SU-DHL-6 (cell line): ENCODE data around the gene CARD14.

Experiments used
- EZH2phosphoT487 ChIP-seq: fragments of 200-600 bp; sonication (generic), shearing (Covaris generic); conservative IDR thresholded peaks from 2 replicates; pipeline ENCODE4 v1.6.1; 2018; ENCODE audit warnings: mild to moderate bottlenecking, antibody characterized with exemption, low read length, moderate library complexity, mixed read lengths
- TF ChIP-seq, protein P1 (sequence below): fragments of 200-600 bp; sonication (generic); IDR thresholded peaks from one replicate; pipeline ENCODE4 v1.5.1; 2017; ENCODE audit warnings: antibody characterized with exemption, mild to moderate bottlenecking, low read length, moderate library complexity; ENCODE audit not compliant: insufficient read depth, poor library complexity, severe bottlenecking

DNA sequence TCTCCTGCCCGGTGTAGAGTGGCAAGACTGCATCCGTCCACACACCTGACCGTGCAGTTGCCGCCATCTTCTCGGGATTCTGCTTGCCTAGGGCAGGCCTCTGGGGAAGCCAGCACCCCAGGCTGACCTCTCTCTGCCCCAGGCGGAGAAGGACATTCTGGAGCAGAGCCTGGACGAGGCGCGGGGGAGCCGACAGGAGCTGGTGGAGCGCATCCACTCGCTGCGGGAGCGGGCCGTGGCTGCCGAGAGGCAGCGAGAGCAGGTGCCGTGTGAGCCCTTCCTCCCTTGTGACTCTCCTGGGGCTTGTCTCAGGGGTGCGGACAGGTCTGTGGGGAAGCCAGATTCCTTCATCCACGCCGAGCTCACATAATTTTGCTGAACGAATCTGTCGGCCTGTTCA lies 19.8 kb downstream of the CARD14 start:
- TF ChIP-seq, protein P1, sequence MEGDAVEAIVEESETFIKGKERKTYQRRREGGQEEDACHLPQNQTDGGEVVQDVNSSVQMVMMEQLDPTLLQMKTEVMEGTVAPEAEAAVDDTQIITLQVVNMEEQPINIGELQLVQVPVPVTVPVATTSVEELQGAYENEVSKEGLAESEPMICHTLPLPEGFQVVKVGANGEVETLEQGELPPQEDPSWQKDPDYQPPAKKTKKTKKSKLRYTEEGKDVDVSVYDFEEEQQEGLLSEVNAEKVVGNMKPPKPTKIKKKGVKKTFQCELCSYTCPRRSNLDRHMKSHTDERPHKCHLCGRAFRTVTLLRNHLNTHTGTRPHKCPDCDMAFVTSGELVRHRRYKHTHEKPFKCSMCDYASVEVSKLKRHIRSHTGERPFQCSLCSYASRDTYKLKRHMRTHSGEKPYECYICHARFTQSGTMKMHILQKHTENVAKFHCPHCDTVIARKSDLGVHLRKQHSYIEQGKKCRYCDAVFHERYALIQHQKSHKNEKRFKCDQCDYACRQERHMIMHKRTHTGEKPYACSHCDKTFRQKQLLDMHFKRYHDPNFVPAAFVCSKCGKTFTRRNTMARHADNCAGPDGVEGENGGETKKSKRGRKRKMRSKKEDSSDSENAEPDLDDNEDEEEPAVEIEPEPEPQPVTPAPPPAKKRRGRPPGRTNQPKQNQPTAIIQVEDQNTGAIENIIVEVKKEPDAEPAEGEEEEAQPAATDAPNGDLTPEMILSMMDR: no peak
- TF ChIP-seq EZH2phosphoT487: no peak
